Activated T-cell treated with anti-CD3 and anti-CD28 coated beads for 24 hours (primary cell): ENCODE results near the gene SLC6A13.

Source experiments
- DNase-seq: peaks from one replicate; pipeline ENCODE4 v3.0.0-alpha.2; 2020; ENCODE audit warnings: low read depth

SLC6A13 gene

GRCh38 chr12:214003-214741 is 48.5 kb downstream of the SLC6A13 start, which contains the start of gene SLC6A12:
Gene SLC6A12, minus strand, starts transcription at chr12:214157. Its CDS starts 4,171 bp downstream, at chr12:209986.
- no peak for DNase-seq

- no peak for DNase-seq
Measured at GRCh38 chr12:213527-213932, 49.1 kb downstream of the SLC6A13 start.

- no peak for DNase-seq
Measured at GRCh38 chr12:212715-213526, 49.7 kb downstream of the SLC6A13 start.

- DNase-seq: no peak
Measured at GRCh38 chr12:212415-212714, 50.3 kb downstream of the SLC6A13 start.

GRCh38 chr12:211639-212414 is 50.8 kb downstream of the SLC6A13 start:
- no peak for DNase-seq

- DNase-seq: no peak
Measured at GRCh38 chr12:211142-211465, 51.5 kb downstream of the SLC6A13 start.

GRCh38 chr12:210277-211141 is 52.1 kb downstream of the SLC6A13 start:
- DNase-seq: no peak

GRCh38 chr12:209851-210250 is 52.8 kb downstream of the SLC6A13 start:
- no peak for DNase-seq

GRCh38 chr12:209246-209645 is 53.4 kb downstream of the SLC6A13 start:
- DNase-seq: no peak

GRCh38 chr12:208813-209212 is 53.8 kb downstream of the SLC6A13 start:
- no peak for DNase-seq

GRCh38 chr12:207804-208203 is 54.8 kb downstream of the SLC6A13 start:
- DNase-seq: no peak

- no peak for DNase-seq
Measured at GRCh38 chr12:206746-207440, 55.7 kb downstream of the SLC6A13 start.

GRCh38 chr12:205026-205425 is 57.6 kb downstream of the SLC6A13 start:
- no peak for DNase-seq

GRCh38 chr12:204261-204678 is 58.4 kb downstream of the SLC6A13 start:
- no peak for DNase-seq

- DNase-seq: no peak
Measured at GRCh38 chr12:203462-204260, 59.0 kb downstream of the SLC6A13 start.

- DNase-seq: no peak
Measured at GRCh38 chr12:203074-203461, 59.6 kb downstream of the SLC6A13 start.

GRCh38 chr12:202081-202731 is 60.4 kb downstream of the SLC6A13 start:
- DNase-seq: no peak

- DNase-seq: no peak
Measured at GRCh38 chr12:201361-201760, 61.3 kb downstream of the SLC6A13 start.

GRCh38 chr12:198705-199104 is 63.9 kb downstream of the SLC6A13 start:
- DNase-seq: no peak
